Right lobe of liver (tissue), 6 donors: Measurements from ENCODE around the gene TGFBR1. TPM values are rescaled to one million over a fixed set of nuclear protein-coding genes. Genes with fewer than 3 reads are reported as not detected.

Experiments
- ATAC-seq, 4 donors: fragments of 200-7000 bp; cut with Tn5 transposase; one replicate each; pipeline ENCODE4 v1.9.1; 2020; ENCODE audit warnings: mild to moderate bottlenecking in 4 of 4, moderate library complexity in 4 of 4
- DNase-seq, 3 donors: peaks; one replicate each; pipeline ENCODE4 v3.0.0-alpha.2; 2020
- H3K27ac ChIP-seq, 3 donors: fragments of 200-600 bp; one replicate each; pipeline ENCODE4 v1.8.0; 2022
- H3K27me3 ChIP-seq, 2 donors: fragments of 200-600 bp; one replicate each; pipeline ENCODE4 v1.8.0; 2022
- H3K36me3 ChIP-seq, 4 donors: fragments of 200-600 bp; sonication (generic) in 1 of 4; one replicate each; pipeline versions ENCODE4 v1.5.1 to v1.8.0; 2017 to 2022; ENCODE audit warnings: control low read depth in 1 of 4
- H3K4me1 ChIP-seq, 4 donors: fragments of 200-600 bp; sonication (generic) in 1 of 4; one replicate each; pipeline versions ENCODE4 v1.5.1 to v1.8.0; 2017 to 2022; ENCODE audit warnings: control low read depth in 1 of 4
- H3K4me3 ChIP-seq, 3 donors: fragments of 200-600 bp; one replicate each; pipeline ENCODE4 v1.8.0; 2022
- H3K9me3 ChIP-seq, 4 donors: fragments of 200-600 bp; sonication (generic) in 1 of 4; one replicate each; pipeline versions ENCODE4 v1.5.1 to v1.8.0; 2017 to 2022; ENCODE audit warnings: control low read depth in 1 of 4
- CTCF ChIP-seq, 4 donors: fragments of 200-600 bp in 3 of 4; fragments of 450-650 bp in 1 of 4; IDR thresholded peaks; one replicate each; pipeline versions ENCODE4 v1.5.1 to v1.8.0; 2016 to 2022; ENCODE audit warnings: antibody characterized with exemption in 4 of 4, mild to moderate bottlenecking in 2 of 4
- POLR2A ChIP-seq: fragments of 450-650 bp; IDR thresholded peaks from one replicate; pipeline ENCODE4 v1.6.1; 2017; ENCODE audit warnings: antibody characterized with exemption, mild to moderate bottlenecking
- WGBS: methylation state at CpG from one replicate; pipeline ENCODE4 v1.1.6; 2018; ENCODE audit warnings: low coverage, low lambda C conversion rate; ENCODE audit not compliant: insufficient coverage; ENCODE audit errors: missing lambda C conversion rate; 5-methylcytosine and 5-hydroxymethylcytosine counted together
- intact Hi-C, 2 donors: fragments of 100-400 bp; cut with DNase I; formaldehyde crosslinking; loops; one replicate each; pipeline versions ENCODE4 v1.11.2 to v1.14.1; 2022
- total RNA-seq, 6 experiments: library from RNA; depleted of rRNA in 2 of 6; stranded (reverse); fragments of >200 nt in 2 of 6; fragmentation: NEBNext Ultra II Directional in 3 of 6; extraction: Animal tissue kit (Norgen Biotek cat#: 25700) in 3 of 6; gene quantifications; one replicate each; pipeline versions ENCODE4 v1.1.0 to v1.2.4, GENCODE V29; 2016 to 2023
- donor health status: DM: no; HTN: yes; CAD: no.
- donor health status: DM: no; HTN: no; CAD: no.
- donor health status: DM: no; HTN: no; CAD: no.
- donor health status: DM: no; HTN: yes; CAD: no.
- donor health status: DM: no; HTN: yes; CAD: no.

Gene TGFBR1
- total RNA-seq, 6 experiments from 2014 or later, result 9.6 to 26.4 (median 13.4) TPM

GRCh38 chr9:99087462-99087861 is 17.5 kb upstream of the TGFBR1 start:
- Histone ChIP-seq H3K4me3 (no peak overlapping the region), H3K27me3 (no peaks in the 10 kb centered on the region), H3K27ac (no peak overlapping the region), H3K36me3 (no peaks in the 10 kb centered on the region), H3K4me1 (no peaks in the 10 kb centered on the region), H3K9me3 (no peaks in the 10 kb centered on the region)
- no peak for DNase-seq
- 75% methylated on average over 1 of the region's 3 CpGs for WGBS
- TF ChIP-seq POLR2A (no peak), CTCF (IDR thresholded peaks at IDR 0.05) (no peak)
- ATAC-seq, result no peak
- intact Hi-C loops, result no loop called here

- Histone ChIP-seq H3K9me3 (no peaks in the 10 kb centered on the region), H3K27me3 (no peaks in the 10 kb centered on the region), H3K36me3 (no peaks in the 10 kb centered on the region), H3K4me3 (no peak overlapping the region), H3K4me1 (no peaks in the 10 kb centered on the region), H3K27ac (no peak overlapping the region)
- WGBS, result 77% methylated on average over 4 of the region's 5 CpGs
- intact Hi-C loops, result no loop called here
- no peak for ATAC-seq
- DNase-seq, result no peak
- TF ChIP-seq CTCF (IDR thresholded peaks at IDR 0.05) (no peak), POLR2A (no peak)
These were observed 14.4 kb upstream of the TGFBR1 start for GRCh38 chr9:99090336-99091130.

- TF ChIP-seq POLR2A, result no peak
- TF ChIP-seq CTCF (IDR thresholded peaks at IDR 0.05), result no peak
- Histone ChIP-seq H3K27ac (no peak overlapping the region), H3K4me3 (no peak overlapping the region), H3K27me3 (no peaks in the 10 kb centered on the region), H3K9me3 (no peaks in the 10 kb centered on the region), H3K36me3 (no peaks in the 10 kb centered on the region), H3K4me1 (no peaks in the 10 kb centered on the region)
- 65% methylated on average over 3 of the region's 6 CpGs for WGBS
- intact Hi-C loops, result no loop called here
- ATAC-seq (no peak), DNase-seq (no peak)
These were observed 12.0 kb upstream of the TGFBR1 start for GRCh38 chr9:99092643-99093491.

- TF ChIP-seq POLR2A (no peak), CTCF (IDR thresholded peaks at IDR 0.05) (no peak)
- no peak for ATAC-seq
- no peak overlapping the region for H3K4me3 ChIP-seq
- no CpG with 5 or more reads among the region's 3 CpGs for WGBS
- intact Hi-C loops, result no loop called here
- H3K9me3 ChIP-seq, result no peaks in the 10 kb centered on the region
- H3K36me3 ChIP-seq, result no peaks in the 10 kb centered on the region
- no peak for DNase-seq
- no peak overlapping the region for H3K27ac ChIP-seq
- H3K4me1 ChIP-seq, result no peaks in the 10 kb centered on the region
- H3K27me3 ChIP-seq, result no peaks in the 10 kb centered on the region
These were observed 11.5 kb upstream of the TGFBR1 start for GRCh38 chr9:99093492-99093791.
